Neural cell (in vitro differentiated cells): ENCODE data around the gene TMPRSS4. TPM values are rescaled to one million over a fixed set of nuclear protein-coding genes. Genes with fewer than 3 reads are reported as not detected.

ENCODE experiments used
- H2AFZ ChIP-seq: fragments of 200-600, 300-800 bp; sonication (generic), shearing (Covaris generic); 2 replicates; pipeline ENCODE4 v1.6.0; 2014; ENCODE audit warnings: low read depth, mild to moderate bottlenecking, antibody characterized with exemption, low read length, moderate library complexity
- H3F3A ChIP-seq: fragments of 200-600 bp; shearing (Covaris generic); 2 replicates; pipeline ENCODE4 v1.6.1; 2016; ENCODE audit warnings: mild to moderate bottlenecking, moderate library complexity, mixed read lengths, antibody characterized with exemption, low read length; ENCODE audit not compliant: insufficient read depth, poor library complexity, severe bottlenecking
- H3K27ac ChIP-seq: fragments of 200-600, 300-800 bp; sonication (generic), shearing (Covaris generic); 2 replicates; pipeline ENCODE4 v1.5.1; 2014; ENCODE audit warnings: mild to moderate bottlenecking, low read length, moderate library complexity
- H3K27me3 ChIP-seq: fragments of 300-800, 200-600 bp; sonication (generic), shearing (Covaris generic); 2 replicates; pipeline ENCODE4 v1.6.0; 2014; ENCODE audit warnings: mild to moderate bottlenecking, low read depth, low read length, moderate library complexity; ENCODE audit not compliant: insufficient read depth
- H3K36me3 ChIP-seq: fragments of 300-800, 200-600 bp; sonication (generic), shearing (Covaris generic); 2 replicates; pipeline ENCODE4 v1.5.1; 2014; ENCODE audit warnings: mild to moderate bottlenecking, antibody characterized with exemption, low read length, moderate library complexity; ENCODE audit not compliant: insufficient read depth
- H3K4me2 ChIP-seq: fragments of 300-800, 200-600 bp; sonication (generic), shearing (Covaris generic); 2 replicates; pipeline ENCODE4 v1.6.0; 2014; ENCODE audit warnings: mild to moderate bottlenecking, low read length
- H3K4me3 ChIP-seq: fragments of 300-800, 200-600 bp; sonication (generic), shearing (Covaris generic); 2 replicates; pipeline ENCODE4 v1.5.1; 2014; ENCODE audit warnings: mild to moderate bottlenecking, low read length, moderate library complexity
- H3K79me2 ChIP-seq: fragments of 200-600 bp; shearing (Covaris generic); replicated peaks from 2 replicates; pipeline ENCODE4 v1.6.0; 2014; ENCODE audit warnings: mild to moderate bottlenecking, low read length, moderate library complexity; ENCODE audit not compliant: insufficient read depth
- H3K9ac ChIP-seq: fragments of 300-800, 200-600 bp; sonication (generic), shearing (Covaris generic); 2 replicates; pipeline ENCODE4 v1.6.1; 2016; ENCODE audit warnings: mild to moderate bottlenecking, low read length, mixed read lengths
- H3K9me2 ChIP-seq: fragments of 200-600 bp; shearing (Covaris generic); 2 replicates; pipeline ENCODE4 v1.6.1; 2016; ENCODE audit warnings: mild to moderate bottlenecking, low read length, mixed read lengths; ENCODE audit not compliant: insufficient read depth
- H3K9me3 ChIP-seq: fragments of 200-600, 300-800 bp; sonication (generic), shearing (Covaris generic); 2 replicates; pipeline ENCODE4 v1.6.1; 2016; ENCODE audit warnings: mild to moderate bottlenecking, mixed run types, low read length, moderate library complexity, mixed read lengths
- H4K20me1 ChIP-seq: fragments of 200-600 bp; shearing (Covaris generic); 2 replicates; pipeline ENCODE4 v1.6.1; 2016; ENCODE audit warnings: mild to moderate bottlenecking, mixed run types; ENCODE audit not compliant: insufficient read depth
- EP300 ChIP-seq: fragments of 450-650 bp; conservative IDR thresholded peaks from 2 replicates; pipeline ENCODE4 v1.6.1; 2014; ENCODE audit warnings: antibody characterized with exemption, mild to moderate bottlenecking, moderate library complexity; ENCODE audit not compliant: poor library complexity, severe bottlenecking
- EZH2 ChIP-seq: fragments of 200-600, 300-800 bp; shearing (Covaris generic), sonication (generic); IDR thresholded peaks from 2 replicates; pipeline ENCODE4 v1.6.1; 2014; ENCODE audit warnings: antibody characterized with exemption, low read length, borderline replicate concordance, mild to moderate bottlenecking; ENCODE audit not compliant: insufficient read depth, poor library complexity, severe bottlenecking
- MXI1 ChIP-seq: fragments of 450-650 bp; conservative IDR thresholded peaks from 2 replicates; pipeline ENCODE4 v1.6.1; 2014; ENCODE audit warnings: antibody characterized with exemption, mild to moderate bottlenecking; ENCODE audit not compliant: poor library complexity, severe bottlenecking
- POLR2AphosphoS5 ChIP-seq: IDR thresholded peaks from 2 replicates; pipeline ENCODE4 v1.6.1; 2012
- RAD21 ChIP-seq: fragments of 450-650 bp; conservative IDR thresholded peaks from 2 replicates; pipeline ENCODE4 v1.6.1; 2014; ENCODE audit warnings: antibody characterized with exemption, mild to moderate bottlenecking, moderate library complexity
- SMC3 ChIP-seq: fragments of 450-650 bp; conservative IDR thresholded peaks from 2 replicates; pipeline ENCODE4 v1.6.1; 2014; ENCODE audit warnings: antibody characterized with exemption, mild to moderate bottlenecking, moderate library complexity; ENCODE audit not compliant: poor library complexity
- TAF1 ChIP-seq: IDR thresholded peaks from 2 replicates; pipeline ENCODE4 v1.6.1; 2012; ENCODE audit warnings: low read depth
- polyA plus RNA-seq: library from polyadenylated mRNA; depleted of rRNA; stranded (reverse); fragments of >200 nt; gene quantifications from 2 replicates; pipeline ENCODE4 v1.2.3, GENCODE V29; 2014
- TF ChIP-seq, protein P1 (sequence below): fragments of 450-650 bp; IDR thresholded peaks from 2 replicates; pipeline ENCODE4 v1.5.1; 2014; ENCODE audit warnings: antibody characterized with exemption, mild to moderate bottlenecking, moderate library complexity; ENCODE audit not compliant: poor library complexity, severe bottlenecking
- TF ChIP-seq, protein P2 (sequence below): IDR thresholded peaks from 2 replicates; pipeline ENCODE4 v1.6.1; 2012; ENCODE audit warnings: borderline replicate concordance

The TMPRSS4 gene
- polyA plus RNA-seq, 1 donor from 2014 or later: not detected

DNA sequence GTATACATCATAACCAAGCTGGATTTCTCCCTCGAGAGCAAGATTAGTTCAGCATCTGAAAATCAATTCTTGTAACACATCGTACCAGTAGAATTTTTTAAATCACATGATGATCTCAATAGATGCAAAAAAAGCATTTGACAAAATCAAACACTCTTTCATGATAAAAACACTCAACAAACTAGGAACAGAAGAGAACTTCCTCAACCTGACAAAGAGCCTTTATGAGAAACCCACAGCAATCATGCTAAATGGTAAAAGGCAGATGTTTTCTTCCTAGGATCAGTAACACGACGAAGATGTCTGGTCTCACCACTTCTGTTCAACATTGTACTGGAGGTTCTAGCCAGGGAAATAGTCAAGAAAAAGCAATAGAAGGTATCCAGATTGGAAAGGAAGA, 34.1 kb upstream of the TMPRSS4 start:
- no peaks in the 10 kb centered on the region for H3K36me3 ChIP-seq
- H3K9me3 ChIP-seq: no peaks in the 10 kb centered on the region
- H3K27ac ChIP-seq: no peak overlapping the region
- no peak overlapping the region for H3K9ac ChIP-seq
- H3K4me2 ChIP-seq: no peak overlapping the region
- no peak for TF ChIP-seq EZH2
- TF ChIP-seq POLR2AphosphoS5: no peak
- no peak for TF ChIP-seq MXI1
- TF ChIP-seq, protein P1, sequence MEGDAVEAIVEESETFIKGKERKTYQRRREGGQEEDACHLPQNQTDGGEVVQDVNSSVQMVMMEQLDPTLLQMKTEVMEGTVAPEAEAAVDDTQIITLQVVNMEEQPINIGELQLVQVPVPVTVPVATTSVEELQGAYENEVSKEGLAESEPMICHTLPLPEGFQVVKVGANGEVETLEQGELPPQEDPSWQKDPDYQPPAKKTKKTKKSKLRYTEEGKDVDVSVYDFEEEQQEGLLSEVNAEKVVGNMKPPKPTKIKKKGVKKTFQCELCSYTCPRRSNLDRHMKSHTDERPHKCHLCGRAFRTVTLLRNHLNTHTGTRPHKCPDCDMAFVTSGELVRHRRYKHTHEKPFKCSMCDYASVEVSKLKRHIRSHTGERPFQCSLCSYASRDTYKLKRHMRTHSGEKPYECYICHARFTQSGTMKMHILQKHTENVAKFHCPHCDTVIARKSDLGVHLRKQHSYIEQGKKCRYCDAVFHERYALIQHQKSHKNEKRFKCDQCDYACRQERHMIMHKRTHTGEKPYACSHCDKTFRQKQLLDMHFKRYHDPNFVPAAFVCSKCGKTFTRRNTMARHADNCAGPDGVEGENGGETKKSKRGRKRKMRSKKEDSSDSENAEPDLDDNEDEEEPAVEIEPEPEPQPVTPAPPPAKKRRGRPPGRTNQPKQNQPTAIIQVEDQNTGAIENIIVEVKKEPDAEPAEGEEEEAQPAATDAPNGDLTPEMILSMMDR: no peak
- no peak for TF ChIP-seq SMC3
- TF ChIP-seq RAD21: no peak
- TF ChIP-seq, protein P2, sequence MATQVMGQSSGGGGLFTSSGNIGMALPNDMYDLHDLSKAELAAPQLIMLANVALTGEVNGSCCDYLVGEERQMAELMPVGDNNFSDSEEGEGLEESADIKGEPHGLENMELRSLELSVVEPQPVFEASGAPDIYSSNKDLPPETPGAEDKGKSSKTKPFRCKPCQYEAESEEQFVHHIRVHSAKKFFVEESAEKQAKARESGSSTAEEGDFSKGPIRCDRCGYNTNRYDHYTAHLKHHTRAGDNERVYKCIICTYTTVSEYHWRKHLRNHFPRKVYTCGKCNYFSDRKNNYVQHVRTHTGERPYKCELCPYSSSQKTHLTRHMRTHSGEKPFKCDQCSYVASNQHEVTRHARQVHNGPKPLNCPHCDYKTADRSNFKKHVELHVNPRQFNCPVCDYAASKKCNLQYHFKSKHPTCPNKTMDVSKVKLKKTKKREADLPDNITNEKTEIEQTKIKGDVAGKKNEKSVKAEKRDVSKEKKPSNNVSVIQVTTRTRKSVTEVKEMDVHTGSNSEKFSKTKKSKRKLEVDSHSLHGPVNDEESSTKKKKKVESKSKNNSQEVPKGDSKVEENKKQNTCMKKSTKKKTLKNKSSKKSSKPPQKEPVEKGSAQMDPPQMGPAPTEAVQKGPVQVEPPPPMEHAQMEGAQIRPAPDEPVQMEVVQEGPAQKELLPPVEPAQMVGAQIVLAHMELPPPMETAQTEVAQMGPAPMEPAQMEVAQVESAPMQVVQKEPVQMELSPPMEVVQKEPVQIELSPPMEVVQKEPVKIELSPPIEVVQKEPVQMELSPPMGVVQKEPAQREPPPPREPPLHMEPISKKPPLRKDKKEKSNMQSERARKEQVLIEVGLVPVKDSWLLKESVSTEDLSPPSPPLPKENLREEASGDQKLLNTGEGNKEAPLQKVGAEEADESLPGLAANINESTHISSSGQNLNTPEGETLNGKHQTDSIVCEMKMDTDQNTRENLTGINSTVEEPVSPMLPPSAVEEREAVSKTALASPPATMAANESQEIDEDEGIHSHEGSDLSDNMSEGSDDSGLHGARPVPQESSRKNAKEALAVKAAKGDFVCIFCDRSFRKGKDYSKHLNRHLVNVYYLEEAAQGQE: no peak
- no peak for TF ChIP-seq EP300
- no peak for TF ChIP-seq TAF1
- H3K9me2 ChIP-seq: no peaks in the 10 kb centered on the region
- no peak overlapping the region for H3K4me3 ChIP-seq
- no peak overlapping the region for H2AFZ ChIP-seq
- no peaks in the 10 kb centered on the region for H3F3A ChIP-seq
- no peaks in the 10 kb centered on the region for H3K79me2 ChIP-seq
- no peaks in the 10 kb centered on the region for H4K20me1 ChIP-seq
- no peaks in the 10 kb centered on the region for H3K27me3 ChIP-seq

GRCh38 chr11:118045191-118045590, 31.7 kb upstream of the TMPRSS4 start:
- Histone ChIP-seq H3K36me3 (no peaks in the 10 kb centered on the region), H3K4me2 (no peak overlapping the region), H3F3A (no peaks in the 10 kb centered on the region), H3K27me3 (no peaks in the 10 kb centered on the region), H4K20me1 (no peaks in the 10 kb centered on the region), H3K9ac (no peak overlapping the region), H3K4me3 (no peak overlapping the region), H2AFZ (no peak overlapping the region), H3K27ac (no peak overlapping the region), H3K9me3 (no peaks in the 10 kb centered on the region), H3K79me2 (no peaks in the 10 kb centered on the region), H3K9me2 (no peaks in the 10 kb centered on the region)
- TF ChIP-seq RAD21: no peak
- no peak for TF ChIP-seq EP300
- TF ChIP-seq MXI1: no peak
- no peak for TF ChIP-seq POLR2AphosphoS5
- no peak for TF ChIP-seq SMC3
- TF ChIP-seq, protein P1: no peak
- TF ChIP-seq EZH2: no peak
- no peak for TF ChIP-seq TAF1
- TF ChIP-seq, protein P2: no peak
